Suprapubic skin (tissue), 3 donors: Measurements from ENCODE around the gene SLC8A1.

ENCODE experiments used
- EP300 ChIP-seq: sonication (generic); formaldehyde crosslinking; IDR thresholded peaks from one replicate; pipeline ENCODE4 v1.6.1; 2017; ENCODE audit warnings: antibody characterized with exemption
- TF ChIP-seq, protein P1 (sequence below), 2 donors: fragments of 200-600 bp in 1 of 2; fragments of 450-650 bp in 1 of 2; sonication (generic) in 1 of 2; IDR thresholded peaks; one replicate each; pipeline ENCODE4 v1.5.1; 2016 to 2019; ENCODE audit warnings: antibody characterized with exemption in 2 of 2, mild to moderate bottlenecking in 1 of 2, moderate library complexity in 1 of 2

DNA sequence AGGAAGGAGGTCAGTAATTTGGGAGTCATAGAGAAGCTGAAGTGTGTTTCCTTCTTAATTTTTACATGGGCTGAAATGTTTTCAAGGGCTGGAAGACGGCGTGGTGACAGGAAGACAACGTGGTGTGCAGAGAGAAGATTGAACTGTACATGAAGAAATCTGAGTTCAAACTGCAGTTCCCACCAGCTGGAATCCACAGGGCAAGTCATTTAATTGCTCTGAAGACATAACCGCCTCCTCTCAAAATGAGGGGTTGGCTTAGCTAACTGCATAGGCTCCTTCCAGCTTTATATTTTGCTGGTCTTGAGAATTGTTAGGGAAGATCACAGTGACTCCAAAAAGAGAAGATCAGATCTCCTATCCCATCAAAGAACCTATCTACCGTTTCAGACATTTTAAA is 103.9 kb downstream of the SLC8A1 start:
- TF ChIP-seq, protein P1, sequence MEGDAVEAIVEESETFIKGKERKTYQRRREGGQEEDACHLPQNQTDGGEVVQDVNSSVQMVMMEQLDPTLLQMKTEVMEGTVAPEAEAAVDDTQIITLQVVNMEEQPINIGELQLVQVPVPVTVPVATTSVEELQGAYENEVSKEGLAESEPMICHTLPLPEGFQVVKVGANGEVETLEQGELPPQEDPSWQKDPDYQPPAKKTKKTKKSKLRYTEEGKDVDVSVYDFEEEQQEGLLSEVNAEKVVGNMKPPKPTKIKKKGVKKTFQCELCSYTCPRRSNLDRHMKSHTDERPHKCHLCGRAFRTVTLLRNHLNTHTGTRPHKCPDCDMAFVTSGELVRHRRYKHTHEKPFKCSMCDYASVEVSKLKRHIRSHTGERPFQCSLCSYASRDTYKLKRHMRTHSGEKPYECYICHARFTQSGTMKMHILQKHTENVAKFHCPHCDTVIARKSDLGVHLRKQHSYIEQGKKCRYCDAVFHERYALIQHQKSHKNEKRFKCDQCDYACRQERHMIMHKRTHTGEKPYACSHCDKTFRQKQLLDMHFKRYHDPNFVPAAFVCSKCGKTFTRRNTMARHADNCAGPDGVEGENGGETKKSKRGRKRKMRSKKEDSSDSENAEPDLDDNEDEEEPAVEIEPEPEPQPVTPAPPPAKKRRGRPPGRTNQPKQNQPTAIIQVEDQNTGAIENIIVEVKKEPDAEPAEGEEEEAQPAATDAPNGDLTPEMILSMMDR (IDR thresholded peaks at IDR 0.05), result no peak
- no peak for TF ChIP-seq EP300
